ENCODE measurements around the gene TTBK2. TPM values are rescaled to one million over a fixed set of nuclear protein-coding genes. Genes with fewer than 3 reads are reported as not detected.

TTBK2 gene
- total RNA-seq, 4 donors from 2014 or later, result 6.0 to 16.2 (median 11.9) TPM

DNA sequence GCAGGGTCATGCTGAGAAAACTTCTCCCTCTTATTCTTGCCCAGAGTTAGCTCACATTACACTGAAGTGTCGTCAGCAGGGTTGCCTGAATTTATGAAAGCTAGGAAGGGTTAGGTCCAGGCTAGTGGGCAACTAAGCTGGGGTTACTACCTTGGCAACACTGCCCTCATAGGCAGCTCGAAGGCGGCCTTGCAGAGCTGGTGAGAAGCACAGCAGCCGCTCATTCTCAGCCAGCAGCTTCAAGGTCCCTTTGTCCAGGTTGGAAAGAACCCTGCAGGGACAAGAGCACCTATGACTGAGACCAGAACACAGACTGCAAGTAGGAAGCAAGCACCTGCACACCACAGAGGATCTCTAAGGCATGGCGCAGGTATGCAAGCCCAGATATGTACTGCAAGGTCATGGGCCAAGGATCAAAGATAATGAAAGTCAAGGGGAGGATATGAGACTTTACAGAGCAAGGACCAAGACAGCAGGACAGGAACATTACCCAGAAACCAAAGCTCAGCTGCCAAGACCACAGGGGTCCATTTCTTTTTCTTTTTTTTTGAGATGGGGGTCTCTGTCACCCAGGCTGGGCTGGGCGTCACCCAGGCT is 186.4 kb downstream of the TTBK2 start:
- H3K4me3 ChIP-seq (ENCODE audit: low read depth, poor library complexity, severe bottlenecking), result no peak overlapping the region
- TF ChIP-seq POLR2A (IDR thresholded peaks at IDR 0.05) (no peak), CTCF (IDR thresholded peaks at IDR 0.05) (no peak)
- DNase-seq (ENCODE audit: low spot score in 2 of 2), result no peak
- WGBS, 2 donors, result 99% methylated on average over 6 of the region's 6 CpGs
- intact Hi-C loops (cut with DNase I; ENCODE audit: low total_unique reads), result loop anchor here (10.0 kb wide), 1 partner anchor 191 kb away; the partner anchor contains the start of gene TTBK2

- DNase-seq (ENCODE audit: low spot score in 2 of 2), result no peak
Measured at GRCh38 chr15:42733027-42733426, 187.6 kb downstream of the TTBK2 start.

DNA sequence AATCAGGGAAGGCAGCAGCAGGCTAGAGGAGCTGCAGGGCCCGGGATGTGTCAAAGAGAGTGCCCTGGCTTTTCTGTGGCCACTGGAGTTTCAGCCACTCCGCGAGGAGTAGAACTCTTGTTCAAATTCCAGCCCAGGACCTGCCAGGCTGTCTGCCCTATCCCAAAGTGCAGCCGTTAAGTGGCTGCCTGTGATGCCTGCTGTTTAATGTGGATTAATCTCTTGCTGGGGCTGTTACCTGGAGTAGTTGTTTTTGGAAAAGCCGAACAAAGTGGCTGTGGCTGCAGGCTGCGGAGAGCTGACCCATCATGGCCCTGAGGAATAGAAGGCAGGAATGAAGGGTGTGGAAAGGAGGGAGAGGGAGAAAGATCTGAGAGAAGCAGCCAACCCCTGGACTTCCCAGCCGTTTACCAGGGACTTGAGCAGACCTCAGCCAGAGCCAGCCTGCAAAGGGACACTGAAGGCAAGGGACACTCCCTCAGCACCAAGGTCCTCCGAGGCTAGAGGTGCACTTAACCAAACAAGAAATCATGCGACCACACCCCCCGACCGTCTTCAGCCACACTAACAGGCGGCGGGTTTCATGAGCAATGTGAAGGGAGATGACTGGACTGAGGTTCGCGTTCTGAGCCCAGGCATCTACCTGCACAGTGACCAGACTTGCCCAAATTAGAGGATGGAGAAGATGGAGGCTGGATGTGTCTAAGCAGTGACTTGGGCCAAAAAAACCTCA is 188.3 kb downstream of the TTBK2 start:
- TF ChIP-seq POLR2A (IDR thresholded peaks at IDR 0.05), result no peak
- no peak for TF ChIP-seq CTCF (IDR thresholded peaks at IDR 0.05)
- no peak for DNase-seq (ENCODE audit: low spot score in 2 of 2)
- intact Hi-C loops (cut with DNase I; ENCODE audit: low total_unique reads), result loop anchor here (10.0 kb wide), 1 partner anchor 193 kb away; the partner anchor contains the start of gene TTBK2
- H3K4me3 ChIP-seq (ENCODE audit: low read depth, poor library complexity, severe bottlenecking), result no peak overlapping the region
- 84 to 89% methylated on average over 15 of the region's 15 CpGs for WGBS, 2 donors

More at GRCh38 chr15:42733027-42733426, 187.6 kb downstream of the TTBK2 start:
- 91 to 95% methylated on average over 11 of the region's 11 CpGs for WGBS, 2 donors
- intact Hi-C loops (cut with DNase I; ENCODE audit: low total_unique reads), result loop anchor here (10.0 kb wide), 1 partner anchor 192 kb away; the partner anchor contains the start of gene TTBK2
- no peak for TF ChIP-seq CTCF (IDR thresholded peaks at IDR 0.05)
- TF ChIP-seq POLR2A (IDR thresholded peaks at IDR 0.05), result no peak
- H3K4me3 ChIP-seq (ENCODE audit: low read depth, poor library complexity, severe bottlenecking), result no peak overlapping the region

DNA sequence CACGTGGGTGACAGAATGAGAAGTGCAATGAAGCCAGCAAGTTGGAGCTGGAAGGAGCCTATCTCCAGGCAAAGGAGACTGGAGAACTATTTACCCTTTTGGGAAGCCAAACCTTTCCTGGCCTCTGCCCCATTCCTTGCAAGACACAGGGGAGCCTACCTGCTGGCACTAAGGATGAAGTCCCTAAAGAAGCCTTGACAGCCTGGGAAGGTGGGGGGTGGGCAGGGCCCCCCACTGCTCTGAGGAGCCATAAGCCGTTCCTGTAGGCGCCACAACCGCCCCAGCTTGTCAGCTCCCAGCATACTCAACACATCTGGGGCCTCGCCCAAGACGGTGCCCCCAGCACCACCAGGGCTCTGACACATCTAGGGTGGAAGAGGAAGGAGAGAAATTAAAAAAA is 189.1 kb downstream of the TTBK2 start:
- DNase-seq (ENCODE audit: low spot score in 2 of 2), result no peak
- TF ChIP-seq CTCF (IDR thresholded peaks at IDR 0.05) (no peak), POLR2A (IDR thresholded peaks at IDR 0.05) (no peak)
- WGBS, 2 donors, result 74 to 81% methylated on average over 6 of the region's 6 CpGs
- intact Hi-C loops (cut with DNase I; ENCODE audit: low total_unique reads), result loop anchor here (10.0 kb wide), 1 partner anchor 193 kb away; the partner anchor contains the start of gene TTBK2
- no peak overlapping the region for H3K4me3 ChIP-seq (ENCODE audit: low read depth, poor library complexity, severe bottlenecking)

DNA sequence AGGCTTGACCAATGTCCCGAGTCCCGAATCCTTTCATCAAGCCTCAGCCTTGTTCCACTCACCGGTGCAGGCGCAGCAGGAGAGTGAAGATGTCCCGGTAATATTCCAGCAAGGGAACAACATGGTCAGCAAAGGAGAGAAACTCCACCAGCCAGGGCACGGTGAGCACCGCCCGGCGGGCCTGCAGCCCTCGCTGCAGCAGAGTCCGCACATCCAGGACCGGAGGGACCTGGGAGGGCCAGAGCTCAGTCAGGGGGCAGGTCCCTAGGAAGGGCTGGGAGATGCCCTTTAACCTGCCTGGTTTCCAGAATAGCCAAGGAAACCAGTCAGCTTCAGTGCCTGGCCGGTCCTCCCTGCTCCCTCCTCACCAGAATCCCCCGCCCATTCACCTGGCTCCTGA is 190.0 kb downstream of the TTBK2 start:
- DNase-seq (ENCODE audit: low spot score in 2 of 2), result no peak
- H3K4me3 ChIP-seq (ENCODE audit: low read depth, poor library complexity, severe bottlenecking), result no peak overlapping the region
- no peak for TF ChIP-seq CTCF (IDR thresholded peaks at IDR 0.05)
- TF ChIP-seq POLR2A (IDR thresholded peaks at IDR 0.05), result no peak
- WGBS, 2 donors, result 84 to 93% methylated on average over 12 to 14 of the region's 14 CpGs
- intact Hi-C loops (cut with DNase I; ENCODE audit: low total_unique reads), result loop anchor here (10.0 kb wide), 1 partner anchor 194 kb away; the partner anchor contains the start of gene TTBK2
